ENCODE data around the gene MYO5C.
"Not testable (repeated sequence)": the region's sequence is repeated elsewhere in the genome, so short reads cannot be mapped to it uniquely, and the experiment has no call there.

Gene MYO5C

GRCh38 chr15:52171807-52172206 lies 123.8 kb downstream of the MYO5C start:
- TF ChIP-seq CTCF (IDR thresholded peaks at IDR 0.05; ENCODE audit: low read depth, low read length) = no peak
- no peak for DNase-seq (ENCODE audit: extremely low read depth, low read depth)

GRCh38 chr15:52171386-52171785 lies 124.2 kb downstream of the MYO5C start:
- no peak for DNase-seq (ENCODE audit: extremely low read depth, low read depth)
- TF ChIP-seq CTCF (IDR thresholded peaks at IDR 0.05; ENCODE audit: low read depth, low read length) = no peak

DNA sequence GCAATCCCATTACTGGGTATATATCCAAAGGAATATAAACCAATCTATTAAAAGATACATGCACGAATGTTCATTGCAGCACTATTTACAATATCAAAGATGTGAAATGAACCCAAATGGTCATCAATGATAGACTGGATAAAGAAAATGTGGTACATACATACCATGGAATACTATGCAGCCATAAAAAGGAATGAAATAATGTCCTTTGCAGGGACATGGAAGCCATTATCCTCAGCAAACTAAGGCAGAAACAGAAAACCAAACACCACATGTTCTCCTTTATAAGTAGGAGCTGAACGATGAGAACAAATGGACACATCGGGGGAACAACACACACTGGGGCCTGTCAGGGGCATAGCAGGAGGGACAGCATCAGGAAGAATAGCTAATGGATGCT lies 125.4 kb downstream of the MYO5C start:
- not testable (repeated sequence) for DNase-seq (ENCODE audit: extremely low read depth, low read depth)

- DNase-seq (ENCODE audit: extremely low read depth, low read depth) = not testable (repeated sequence)
Measured at GRCh38 chr15:52165494-52166131, 130.0 kb downstream of the MYO5C start.

DNA sequence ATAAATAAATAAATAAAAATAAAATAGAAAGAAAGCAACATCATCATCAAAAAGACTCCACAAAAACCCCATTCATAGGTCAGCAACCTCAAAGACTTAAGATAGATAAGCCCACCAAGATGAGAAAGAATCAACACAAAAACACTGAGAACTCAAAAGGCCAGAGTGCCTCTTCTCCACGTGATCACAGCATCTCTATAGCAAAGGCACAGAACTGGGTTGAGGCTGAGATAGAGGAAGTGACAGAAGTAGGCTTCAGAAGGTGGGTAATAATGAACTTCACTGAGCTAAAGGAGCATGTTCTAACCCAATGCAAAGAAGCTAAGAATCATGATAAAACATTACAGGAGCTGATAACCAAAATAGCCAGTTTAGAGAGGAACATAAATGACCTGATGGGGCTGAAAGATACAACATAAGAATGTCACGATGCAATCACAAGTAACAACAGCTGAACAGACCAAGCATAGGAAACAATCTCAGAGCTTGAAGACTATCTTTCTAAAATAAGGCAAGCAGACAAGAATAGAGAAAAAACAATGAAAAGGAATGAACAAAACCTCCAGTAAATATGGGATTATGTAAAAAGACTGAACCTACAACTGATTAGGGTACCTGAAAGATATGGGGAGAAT lies 130.9 kb downstream of the MYO5C start:
- no peak for DNase-seq (ENCODE audit: extremely low read depth, low read depth)
- no peak for TF ChIP-seq CTCF (IDR thresholded peaks at IDR 0.05; ENCODE audit: low read depth, low read length)

DNA sequence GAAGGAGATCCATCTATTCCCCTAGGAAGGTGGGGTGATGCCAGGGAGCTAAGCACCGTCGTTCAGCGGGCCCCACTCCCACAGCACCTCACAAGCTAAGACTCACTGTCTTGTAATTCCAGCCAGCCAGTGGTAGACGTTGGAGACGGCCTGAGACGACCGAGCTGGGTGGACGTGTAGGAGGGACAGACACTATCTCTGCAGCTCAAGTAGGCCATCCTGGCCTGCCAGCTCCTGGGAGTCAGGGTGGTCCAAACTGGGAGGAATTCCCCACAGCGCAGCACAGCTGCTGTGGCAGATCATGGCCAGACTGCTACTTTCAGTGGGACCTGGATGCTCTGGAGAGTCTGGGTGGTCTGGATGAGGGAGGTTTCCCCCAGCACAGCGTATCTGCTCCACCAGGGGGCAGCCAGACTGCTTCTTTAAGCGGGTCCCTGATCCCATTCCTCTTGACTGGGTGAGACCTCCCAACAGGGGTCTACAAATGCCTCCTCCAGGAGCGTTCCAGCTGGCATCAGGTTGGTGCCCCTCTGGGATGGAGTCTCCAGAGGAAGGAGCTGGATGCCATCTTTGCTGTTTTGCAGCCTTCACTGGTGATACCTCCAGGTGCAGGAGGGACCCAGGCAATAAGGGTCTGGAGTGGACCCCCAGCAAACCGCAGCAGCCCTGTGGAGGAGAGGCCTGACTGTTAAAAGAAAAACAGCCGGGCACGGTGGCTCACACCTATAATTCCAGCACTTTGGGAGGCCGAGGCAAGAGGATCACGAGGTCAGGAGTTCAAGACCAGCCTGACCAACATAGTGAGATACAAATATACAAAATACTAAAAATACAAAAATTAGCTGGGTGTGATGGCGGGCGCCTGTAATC lies 132.0 kb downstream of the MYO5C start:
- TF ChIP-seq CTCF (IDR thresholded peaks at IDR 0.05; ENCODE audit: low read depth, low read length) = peak; percentile 5
- DNase-seq (ENCODE audit: extremely low read depth, low read depth) = no peak

GRCh38 chr15:52162876-52163275 lies 132.7 kb downstream of the MYO5C start:
- no peak for TF ChIP-seq CTCF (IDR thresholded peaks at IDR 0.05; ENCODE audit: low read depth, low read length)
- no peak for DNase-seq (ENCODE audit: extremely low read depth, low read depth)

DNA sequence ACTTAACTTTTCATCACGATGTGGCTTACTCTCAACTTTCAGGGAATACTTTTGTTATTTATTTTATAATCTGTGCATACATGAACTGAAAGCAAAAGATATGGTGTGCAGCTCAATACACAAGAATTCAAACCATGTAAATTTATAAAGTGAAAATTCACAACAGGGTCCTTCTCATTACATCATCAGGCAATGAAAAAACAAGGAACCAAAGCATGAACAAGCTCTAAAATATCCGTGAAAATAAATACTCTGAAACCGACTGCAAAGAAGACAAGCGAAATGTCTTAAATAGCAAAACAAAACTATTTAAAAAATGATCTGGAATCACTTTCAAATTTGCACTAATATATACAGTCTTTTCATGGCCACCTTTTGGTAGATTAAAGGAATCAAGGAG lies 133.3 kb downstream of the MYO5C start:
- no peak for DNase-seq (ENCODE audit: extremely low read depth, low read depth)
- TF ChIP-seq CTCF (IDR thresholded peaks at IDR 0.05; ENCODE audit: low read depth, low read length) = no peak

Data from AG09319 (cell line).